Posterior cingulate gyrus (tissue), 11 donors: Measurements from ENCODE around the gene PTPRN2.

ENCODE experiments used
- DNase-seq, 10 donors: peaks; one replicate each; pipeline versions ENCODE4 v3.0.0 to v3.0.0-alpha.2; 2020 to 2021; ENCODE audit warnings: mixed read lengths in 3 of 10
- intact Hi-C: fragments of 100-400 bp; cut with DNase I; formaldehyde crosslinking; loops from one replicate; pipeline ENCODE4 v1.15.1; 2023

The PTPRN2 gene

GRCh38 chr7:158192956-158193355 lies 394.7 kb downstream of the PTPRN2 start:
- DNase-seq: no peak
- intact Hi-C loops: no loop called here

- intact Hi-C loops: no loop called here
- peak in 1 of 10 donors; percentile 79 for DNase-seq
Measured at GRCh38 chr7:158192184-158192835, 395.3 kb downstream of the PTPRN2 start.

- no peak for DNase-seq
- intact Hi-C loops: no loop called here
Measured at GRCh38 chr7:158191671-158192070, 396.0 kb downstream of the PTPRN2 start.

GRCh38 chr7:158190756-158191155 lies 396.9 kb downstream of the PTPRN2 start:
- DNase-seq: peak in 1 of 10 donors; percentile 78
- intact Hi-C loops: no loop called here

GRCh38 chr7:158188676-158189075 lies 398.9 kb downstream of the PTPRN2 start:
- intact Hi-C loops: no loop called here
- DNase-seq: peak in 1 of 10 donors; percentile 64

GRCh38 chr7:158187694-158187994 lies 400.0 kb downstream of the PTPRN2 start:
- intact Hi-C loops: no loop called here
- DNase-seq: no peak

GRCh38 chr7:158186864-158187693 lies 400.5 kb downstream of the PTPRN2 start:
- no peak for DNase-seq
- intact Hi-C loops: no loop called here

GRCh38 chr7:158186406-158186805 lies 401.2 kb downstream of the PTPRN2 start:
- no peak for DNase-seq
- intact Hi-C loops: no loop called here

GRCh38 chr7:158185653-158186052 lies 402.0 kb downstream of the PTPRN2 start:
- intact Hi-C loops: no loop called here
- no peak for DNase-seq

- intact Hi-C loops: no loop called here
Measured at GRCh38 chr7:158183431-158183830, 404.2 kb downstream of the PTPRN2 start.

GRCh38 chr7:158176561-158177173 lies 411.0 kb downstream of the PTPRN2 start:
- DNase-seq: no peak
- intact Hi-C loops: no loop called here

More at GRCh38 chr7:158183431-158183830, 404.2 kb downstream of the PTPRN2 start:
- DNase-seq: no peak

GRCh38 chr7:158175779-158176178 lies 411.8 kb downstream of the PTPRN2 start:
- no peak for DNase-seq
- intact Hi-C loops: no loop called here

- intact Hi-C loops: no loop called here
- DNase-seq: no peak
Measured at GRCh38 chr7:158174947-158175346, 412.7 kb downstream of the PTPRN2 start.

GRCh38 chr7:158167373-158167772 lies 420.2 kb downstream of the PTPRN2 start:
- no peak for DNase-seq
- intact Hi-C loops: no loop called here

- DNase-seq: peak in 1 of 10 donors; percentile 90
Measured at GRCh38 chr7:158166386-158167340, 421.0 kb downstream of the PTPRN2 start.

GRCh38 chr7:158165711-158166110 lies 421.9 kb downstream of the PTPRN2 start:
- intact Hi-C loops: no loop called here
- DNase-seq: no peak

More at GRCh38 chr7:158166386-158167340, 421.0 kb downstream of the PTPRN2 start:
- intact Hi-C loops: no loop called here

GRCh38 chr7:158164101-158165095 lies 423.2 kb downstream of the PTPRN2 start:
- DNase-seq: peak in 3 of 10 donors; percentile 28 to 92 (median 74)
- intact Hi-C loops: no loop called here

- DNase-seq: no peak
- intact Hi-C loops: no loop called here
Measured at GRCh38 chr7:158161194-158161593, 426.4 kb downstream of the PTPRN2 start.

- intact Hi-C loops: no loop called here
- no peak for DNase-seq
Measured at GRCh38 chr7:158160199-158160598, 427.4 kb downstream of the PTPRN2 start.
